Inflammatory macrophage (primary cell): ENCODE results near the gene AGBL1.

Experiments
- DNase-seq, 2 donors: peaks; one replicate each; pipeline ENCODE4 v3.0.0-alpha.2; 2020 to 2022
- total RNA-seq, 18 experiments: gene quantifications; one replicate each; lab custom pipeline; 2026; ENCODE audit warnings: mixed read lengths in 6 of 18, inconsistent platforms in 2 of 18; lab: John Stamatoyannopoulos, UW

Gene AGBL1
- 0 to 0.37 (median 0.08) reads per million in 18 experiments for total RNA-seq

- DNase-seq = no peak
Observed at GRCh38 chr15:86079508-86080266, at the start of gene AGBL1. AGBL1 (plus strand) TSS chr15:86079871.

GRCh38 chr15:86034904-86035303 lies 44.8 kb upstream of the AGBL1 start:
- no peak for DNase-seq

GRCh38 chr15:86036243-86036642 lies 43.4 kb upstream of the AGBL1 start:
- DNase-seq = no peak

DNA sequence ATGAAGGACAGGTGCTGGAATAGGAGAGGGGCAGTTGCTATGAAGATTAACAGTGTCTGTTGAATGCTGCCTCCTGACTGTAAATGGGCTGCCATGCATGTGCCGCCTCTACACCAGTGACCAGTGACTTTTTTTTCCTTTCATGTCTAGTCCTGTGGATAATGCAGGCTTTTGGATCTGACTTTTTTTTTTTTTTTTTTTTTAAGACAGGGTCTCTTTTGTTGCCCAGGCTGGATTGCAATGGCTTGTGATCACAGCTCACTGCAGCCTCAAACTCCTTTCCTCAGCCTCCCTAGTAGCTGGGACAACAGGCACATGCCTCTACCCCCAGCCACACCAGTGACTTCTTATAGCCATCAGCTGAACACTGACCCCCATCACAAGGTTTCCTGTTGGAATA lies 41.2 kb upstream of the AGBL1 start:
- DNase-seq = no peak

DNA sequence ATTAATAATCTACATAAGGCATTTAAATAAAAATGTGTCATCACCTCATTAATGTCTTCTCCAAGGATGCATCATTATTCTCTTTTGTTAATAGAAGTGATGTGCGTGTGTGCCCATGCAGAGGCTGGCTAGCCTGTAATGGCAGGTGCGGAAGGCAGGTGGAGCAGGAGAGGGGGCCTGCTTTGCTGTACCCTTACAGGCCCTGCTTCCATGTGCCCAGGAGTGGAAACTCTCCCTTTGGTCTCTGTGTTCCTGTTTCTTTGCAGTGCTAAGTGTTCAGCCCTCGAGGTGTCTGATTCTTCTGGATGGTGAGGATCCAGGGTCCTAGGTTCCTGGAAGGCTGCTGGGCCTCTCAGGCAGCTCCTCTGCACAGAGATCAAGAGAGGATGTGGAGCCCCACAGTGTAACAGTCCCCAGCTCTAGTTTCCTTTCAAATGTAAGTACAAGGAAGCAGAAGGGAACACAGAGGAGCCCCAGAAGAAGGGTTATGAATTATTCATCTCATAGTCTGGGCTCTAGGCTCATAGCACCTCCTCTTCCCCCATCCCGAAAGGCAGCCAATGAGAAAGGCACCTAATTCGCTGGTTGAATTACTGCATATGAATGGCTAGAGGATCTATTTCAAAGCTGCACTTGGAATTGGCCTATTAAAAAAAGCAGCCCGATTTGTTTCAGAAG lies 39.2 kb upstream of the AGBL1 start:
- no peak for DNase-seq

DNA sequence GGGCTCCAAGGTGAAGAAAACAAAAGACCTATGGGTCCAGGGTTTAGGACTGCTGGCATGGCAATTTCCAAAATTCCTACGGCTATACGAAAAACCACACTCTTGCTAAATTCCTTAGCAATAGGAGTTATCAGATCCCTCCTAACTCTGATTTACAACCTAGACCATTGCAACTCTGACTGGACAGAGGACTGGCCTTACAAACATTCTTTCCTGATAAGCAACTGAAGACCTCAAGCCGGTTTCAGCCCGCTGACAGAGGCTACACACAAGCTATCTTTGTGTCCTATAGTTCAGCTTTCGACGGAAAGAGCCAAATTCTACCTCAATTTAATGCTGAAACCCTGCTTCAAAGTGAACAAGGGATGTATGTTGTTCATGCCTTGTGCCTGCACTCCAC lies 38.3 kb upstream of the AGBL1 start:
- no peak for DNase-seq

DNA sequence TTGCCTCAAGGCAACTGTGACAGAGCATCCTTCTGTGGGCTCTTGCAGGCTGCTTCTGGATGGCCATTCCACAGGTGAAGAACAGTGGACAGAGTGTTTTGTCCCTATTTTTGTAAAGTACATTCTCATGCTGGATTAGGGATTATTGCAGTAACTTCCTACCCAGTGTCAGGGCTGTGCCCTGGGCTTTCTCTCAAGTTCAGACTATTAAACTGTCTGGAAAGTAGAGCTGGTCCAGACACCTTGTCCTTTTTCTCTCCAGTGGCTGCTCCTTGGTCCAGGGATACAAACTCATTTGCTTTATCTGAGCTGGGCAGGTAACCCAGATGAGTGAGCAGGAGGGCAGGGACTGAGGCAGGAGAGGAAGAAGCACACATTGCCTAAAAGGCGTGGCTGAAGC lies 37.4 kb upstream of the AGBL1 start:
- DNase-seq = no peak

GRCh38 chr15:86044981-86045380 lies 34.7 kb upstream of the AGBL1 start:
- no peak for DNase-seq

GRCh38 chr15:86054338-86054737 lies 25.3 kb upstream of the AGBL1 start:
- DNase-seq = no peak

GRCh38 chr15:86055688-86056087 lies 24.0 kb upstream of the AGBL1 start:
- DNase-seq = no peak

DNA sequence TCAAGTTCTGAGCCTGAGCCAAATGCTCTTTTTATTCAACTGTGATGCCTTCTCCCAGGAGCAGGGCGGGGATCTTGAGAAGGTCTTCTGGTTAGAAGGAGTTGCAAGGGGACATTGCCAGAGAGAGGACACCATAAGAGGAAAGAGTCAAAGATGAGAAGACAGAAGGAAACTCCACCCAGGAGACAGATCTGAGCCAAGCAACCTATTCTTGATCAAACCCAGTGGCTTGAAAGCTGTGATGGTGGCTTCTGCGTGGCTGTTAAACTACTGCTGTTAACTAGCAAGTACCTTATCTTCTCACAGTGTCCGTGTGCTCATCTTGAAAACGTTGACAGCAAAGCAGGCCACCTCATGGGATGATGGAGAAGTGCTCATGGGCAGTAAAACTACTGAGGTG lies 19.8 kb upstream of the AGBL1 start:
- DNase-seq = no peak

DNA sequence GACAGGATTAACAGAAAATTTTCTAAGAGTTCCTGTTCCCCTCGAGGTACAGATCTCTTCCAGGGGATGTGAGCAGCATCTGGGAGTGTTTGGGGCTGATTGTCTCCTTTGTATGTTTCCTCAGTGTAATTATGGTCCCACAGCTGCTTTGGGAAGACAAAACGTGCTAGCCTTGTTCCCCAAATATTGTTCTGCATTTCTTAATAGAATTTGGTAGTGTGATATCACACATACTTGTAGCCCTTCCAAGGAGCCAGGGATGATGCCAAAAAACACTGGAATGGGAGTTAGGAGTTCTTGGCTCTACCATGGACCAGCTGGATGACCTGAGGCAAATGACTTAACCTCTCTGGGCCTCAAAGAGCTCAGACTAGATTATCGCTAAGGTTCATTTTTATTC lies 19.0 kb upstream of the AGBL1 start:
- DNase-seq = no peak

- DNase-seq = no peak
Observed at GRCh38 chr15:86061581-86061980, 18.1 kb upstream of the AGBL1 start.

DNA sequence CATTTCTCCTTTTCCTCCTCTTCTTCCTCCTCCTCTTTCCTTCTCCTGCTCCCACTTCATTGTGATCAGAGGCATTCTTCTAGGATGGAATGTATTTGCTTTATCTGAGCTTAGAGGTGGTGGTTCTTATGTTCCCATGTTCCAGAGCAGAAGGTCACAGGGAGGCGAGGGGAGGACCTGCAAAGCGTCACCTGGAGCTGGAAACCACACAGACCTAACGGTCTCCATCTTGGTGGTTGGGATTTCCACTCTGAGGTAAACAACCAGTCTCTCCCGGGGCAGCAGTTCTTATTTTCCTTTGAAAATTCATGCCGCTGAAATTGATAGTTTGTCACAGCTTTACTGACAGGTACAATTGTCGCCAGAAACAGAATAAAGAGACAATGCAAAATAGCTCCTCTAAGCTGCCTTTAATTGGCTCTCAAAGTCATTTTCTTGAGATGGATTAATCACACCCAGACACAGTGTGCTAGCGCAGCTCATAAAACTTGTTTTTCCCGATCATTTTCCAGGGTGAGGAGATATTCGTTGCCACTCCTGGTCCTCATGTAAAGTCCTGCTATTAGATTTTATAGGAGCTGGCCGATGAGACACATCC lies 16.9 kb upstream of the AGBL1 start:
- DNase-seq = no peak

DNA sequence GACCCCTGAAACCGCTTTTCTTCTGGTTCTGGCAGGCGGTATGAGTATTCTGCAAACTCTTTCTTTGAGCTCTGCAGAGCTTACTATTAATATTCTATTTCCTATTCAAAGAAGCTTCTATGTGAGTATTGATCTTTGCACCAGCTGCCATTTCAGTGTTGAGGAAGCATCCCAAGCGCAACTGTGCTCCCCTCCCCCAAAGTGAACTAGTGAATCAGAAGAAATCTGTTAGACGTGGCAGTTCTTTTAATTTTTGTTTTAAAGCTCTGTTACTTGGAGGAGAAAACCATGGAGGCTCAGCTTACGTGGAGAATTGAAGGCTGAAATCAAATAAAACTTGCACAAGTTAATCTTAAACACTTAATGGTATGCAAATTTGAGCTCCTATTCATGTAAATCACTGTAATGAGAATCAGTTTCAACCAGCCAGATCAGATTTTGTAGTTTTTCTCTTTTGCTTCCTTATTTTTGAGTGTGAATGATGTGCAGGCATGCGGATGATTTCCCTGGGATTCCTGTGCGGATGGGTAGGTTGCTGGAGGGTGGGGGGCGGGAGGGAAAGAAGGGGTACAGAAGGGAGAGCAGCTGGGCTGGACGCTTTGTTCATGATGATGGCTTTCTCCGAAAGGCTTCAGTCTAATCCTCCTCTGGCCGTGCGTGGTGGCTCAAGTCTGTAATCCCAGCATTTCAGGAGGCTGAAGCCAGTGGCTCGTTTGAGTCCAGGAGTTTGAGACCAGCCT lies 16.1 kb upstream of the AGBL1 start:
- DNase-seq = no peak

DNA sequence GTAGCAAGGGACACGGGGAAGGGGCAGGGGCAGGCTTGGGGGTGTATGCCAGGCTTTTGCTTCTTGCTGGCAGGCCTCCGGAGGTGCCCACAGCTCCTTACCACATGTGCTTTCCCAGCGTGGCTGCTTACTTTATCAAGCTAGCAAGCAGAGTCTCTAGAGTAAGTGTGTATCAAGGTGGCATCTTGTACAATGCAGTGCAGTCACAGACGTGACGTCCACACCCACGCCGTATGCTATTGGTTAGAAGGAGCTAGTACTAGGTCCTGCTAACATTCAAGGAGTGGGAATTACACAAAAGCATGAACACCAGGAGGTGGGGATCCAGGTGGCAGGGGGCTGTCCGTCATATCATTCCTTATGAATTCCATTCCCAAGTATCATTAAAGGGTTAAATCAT lies 15.3 kb upstream of the AGBL1 start:
- DNase-seq = no peak

- DNase-seq = no peak
Observed at GRCh38 chr15:86066174-86066834, 13.4 kb upstream of the AGBL1 start.

GRCh38 chr15:86073281-86073680 lies 6.4 kb upstream of the AGBL1 start:
- no peak for DNase-seq

- DNase-seq = no peak
Observed at GRCh38 chr15:86076468-86076867, 3.2 kb upstream of the AGBL1 start.

DNA sequence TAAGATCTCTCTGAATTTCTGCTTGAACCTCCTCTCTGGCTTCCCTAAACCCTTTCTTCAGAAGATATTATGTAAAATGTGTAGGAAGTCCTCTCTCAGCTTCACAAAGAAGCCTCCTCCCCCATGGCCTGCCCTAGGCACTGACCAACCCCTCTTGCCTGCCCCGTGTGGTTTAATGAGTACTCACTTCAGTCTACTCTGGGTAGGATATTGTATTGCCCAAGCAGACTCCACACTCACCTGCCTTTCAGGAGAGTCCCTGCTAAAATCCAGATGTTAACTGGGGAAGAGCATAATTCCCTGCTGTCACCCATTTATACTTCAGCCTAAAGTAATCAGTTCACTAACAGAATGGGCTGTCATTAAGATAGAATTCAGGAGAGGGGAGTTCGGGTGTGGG lies 2.6 kb upstream of the AGBL1 start:
- no peak for DNase-seq

GRCh38 chr15:86080302-86080701 lies 631 bp downstream of the AGBL1 start:
- DNase-seq = no peak

DNA sequence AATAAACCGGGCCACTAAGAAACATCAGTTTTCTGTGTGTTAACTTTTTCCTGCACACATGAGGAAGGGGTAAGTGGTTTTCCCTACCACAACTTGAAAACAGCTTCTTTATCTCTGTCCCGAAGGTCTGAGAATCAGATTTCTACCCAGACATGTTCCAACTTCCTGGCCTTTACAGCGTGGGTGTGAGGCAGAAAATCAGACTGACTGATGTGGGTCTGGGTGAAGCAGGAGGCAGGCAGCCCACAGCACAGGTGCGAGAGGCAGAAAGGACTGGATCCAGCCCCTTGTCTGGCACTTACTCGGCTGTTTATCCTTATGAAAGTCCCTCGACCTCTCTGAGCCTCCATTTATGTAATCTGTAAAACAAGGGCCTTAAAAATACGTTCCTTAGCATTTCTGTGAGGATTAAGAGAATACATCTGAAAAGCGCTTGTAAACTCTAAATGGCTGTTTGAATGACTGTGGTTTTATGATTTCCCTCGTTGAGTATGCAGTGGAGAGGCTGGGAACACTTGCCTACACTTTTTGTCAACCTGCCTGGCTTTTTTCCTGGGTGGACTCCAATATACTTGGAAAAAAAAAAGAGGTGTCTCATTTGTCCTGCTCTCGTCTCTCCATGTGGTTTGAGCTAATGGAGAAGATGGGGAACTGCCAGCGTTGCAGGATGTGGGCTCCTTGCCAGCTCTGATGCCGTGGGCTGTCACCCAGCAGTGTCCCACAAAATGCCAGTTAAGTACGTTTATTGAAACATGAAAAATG lies 3.1 kb downstream of the AGBL1 start:
- DNase-seq = no peak
